T-helper 2 cell treated with Interferon-gamma antibody and Interleukin-4, amounts not matched to agents 100 ng/mL and 5 ng/mL, for 36 hours (primary cell): ENCODE results near the gene CFAP90. TPM values are rescaled to one million over a fixed set of nuclear protein-coding genes. Genes with fewer than 3 reads are reported as not detected.

Source experiments
- intact Hi-C: fragments of 100-400 bp; cut with micrococcal nuclease; formaldehyde crosslinking; loops from one replicate; pipeline ENCODE4 v1.15.1; 2023
- total RNA-seq: library from RNA; stranded (reverse); gene quantifications from 2 replicates; pipeline ENCODE4 v1.2.3, GENCODE V29; 2022

Gene CFAP90
- total RNA-seq, 1 donor from 2014 or later, result not detected

- intact Hi-C loops, result loop anchor here (1.0 to 5.0 kb wide), 3 partner anchors 11 to 1257 kb away; partner anchors contain the start of gene TENT4A
Measured at GRCh38 chr5:7868773-7869473, 18.0 kb upstream of the CFAP90 start, which contains the start of the genes FASTKD3 and MTRR. TSS of gene FASTKD3 (minus strand) at chr5:7869031. CDS start at chr5:7868083, 948 bp downstream. TSS of gene MTRR (plus strand) at chr5:7869148. CDS start at chr5:7870795, 1,647 bp downstream.

- intact Hi-C loops, result loop anchor here (2.0 to 5.0 kb wide), 2 partner anchors 1156 to 1256 kb away; partner anchors contain the start of gene TENT4A
Measured at GRCh38 chr5:7868427-7868772, 17.5 kb upstream of the CFAP90 start.

DNA sequence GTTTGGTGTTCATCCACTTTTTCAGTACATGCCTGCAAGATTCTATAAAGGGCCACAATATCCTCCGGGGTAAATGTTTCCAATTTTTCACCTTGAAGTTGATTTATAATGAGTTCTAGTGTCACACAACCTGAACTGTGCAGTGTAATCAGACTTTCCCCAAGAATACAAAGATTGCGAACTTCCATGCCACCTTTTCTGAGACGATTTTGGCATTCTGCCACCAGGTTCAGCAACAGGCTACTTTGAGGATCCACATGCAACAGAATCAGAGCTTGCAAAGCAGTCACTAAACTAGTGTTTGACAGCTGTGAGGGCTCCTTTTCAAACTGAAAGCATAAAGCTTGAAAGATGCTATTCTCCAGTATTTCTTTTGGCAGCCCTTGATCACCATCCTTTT lies 16.3 kb upstream of the CFAP90 start:
- intact Hi-C loops, result loop anchor here (5.0 kb wide), 1 partner anchor 1255 kb away; no protein-coding TSS in a partner anchor

- intact Hi-C loops, result loop anchor here (5.0 kb wide), 1 partner anchor 1254 kb away; no protein-coding TSS in a partner anchor
Measured at GRCh38 chr5:7866196-7866595, 15.3 kb upstream of the CFAP90 start.

- intact Hi-C loops, result loop anchor here (1.0 to 10.0 kb wide), 9 partner anchors 11 to 1483 kb away; partner anchors contain the start of genes FASTKD3, MED10, MTRR and NSUN2
Measured at GRCh38 chr5:7857926-7858632, 7.1 kb upstream of the CFAP90 start.

GRCh38 chr5:7857361-7857760 lies 6.4 kb upstream of the CFAP90 start:
- intact Hi-C loops, result loop anchor here (1.0 to 10.0 kb wide), 8 partner anchors 35 to 1483 kb away; partner anchors contain the start of genes MED10, NSUN2 and SRD5A1

- intact Hi-C loops, result loop anchor here (1.0 to 10.0 kb wide), 8 partner anchors 35 to 1482 kb away; partner anchors contain the start of genes MED10, NSUN2 and SRD5A1
Measured at GRCh38 chr5:7856855-7857254, 5.9 kb upstream of the CFAP90 start.

DNA sequence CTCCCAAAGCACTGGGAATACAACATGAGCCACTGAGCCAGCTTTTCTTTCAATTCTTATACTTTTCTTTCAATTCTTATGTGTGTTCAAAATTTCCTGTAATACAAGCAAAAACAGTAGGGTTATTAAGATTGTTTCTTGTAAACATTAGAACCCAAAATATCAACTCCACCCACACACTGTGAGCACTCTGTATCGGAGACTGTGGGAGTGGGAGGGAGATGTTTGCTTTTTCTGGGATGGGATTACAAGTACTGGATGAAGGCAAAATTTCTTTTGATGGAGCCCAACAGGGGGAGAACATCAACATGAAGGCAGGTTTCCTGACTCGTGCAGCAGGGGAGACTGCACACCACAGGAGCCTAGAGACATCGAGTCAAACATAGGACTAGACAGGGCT lies 4.7 kb upstream of the CFAP90 start:
- intact Hi-C loops, result loop anchor here (5.0 to 10.0 kb wide), 7 partner anchors 37 to 1481 kb away; partner anchors contain the start of genes MED10, NSUN2 and SRD5A1

- intact Hi-C loops, result loop anchor here (10.0 kb wide), 3 partner anchors 1088 to 1478 kb away; partner anchors contain the start of gene MED10
Measured at GRCh38 chr5:7852988-7853387, 2.1 kb upstream of the CFAP90 start.

- intact Hi-C loops, result loop anchor here (10.0 kb wide), 3 partner anchors 1088 to 1478 kb away; partner anchors contain the start of gene MED10
Measured at GRCh38 chr5:7852542-7852941, 1.6 kb upstream of the CFAP90 start.

- intact Hi-C loops, result loop anchor here (10.0 kb wide), 3 partner anchors 1087 to 1477 kb away; partner anchors contain the start of gene MED10
Measured at GRCh38 chr5:7851617-7852289, 820 bp upstream of the CFAP90 start.

GRCh38 chr5:7851240-7851592 lies 283 bp upstream of the CFAP90 start:
- intact Hi-C loops, result loop anchor here (10.0 kb wide), 3 partner anchors 1086 to 1476 kb away; partner anchors contain the start of gene MED10

DNA sequence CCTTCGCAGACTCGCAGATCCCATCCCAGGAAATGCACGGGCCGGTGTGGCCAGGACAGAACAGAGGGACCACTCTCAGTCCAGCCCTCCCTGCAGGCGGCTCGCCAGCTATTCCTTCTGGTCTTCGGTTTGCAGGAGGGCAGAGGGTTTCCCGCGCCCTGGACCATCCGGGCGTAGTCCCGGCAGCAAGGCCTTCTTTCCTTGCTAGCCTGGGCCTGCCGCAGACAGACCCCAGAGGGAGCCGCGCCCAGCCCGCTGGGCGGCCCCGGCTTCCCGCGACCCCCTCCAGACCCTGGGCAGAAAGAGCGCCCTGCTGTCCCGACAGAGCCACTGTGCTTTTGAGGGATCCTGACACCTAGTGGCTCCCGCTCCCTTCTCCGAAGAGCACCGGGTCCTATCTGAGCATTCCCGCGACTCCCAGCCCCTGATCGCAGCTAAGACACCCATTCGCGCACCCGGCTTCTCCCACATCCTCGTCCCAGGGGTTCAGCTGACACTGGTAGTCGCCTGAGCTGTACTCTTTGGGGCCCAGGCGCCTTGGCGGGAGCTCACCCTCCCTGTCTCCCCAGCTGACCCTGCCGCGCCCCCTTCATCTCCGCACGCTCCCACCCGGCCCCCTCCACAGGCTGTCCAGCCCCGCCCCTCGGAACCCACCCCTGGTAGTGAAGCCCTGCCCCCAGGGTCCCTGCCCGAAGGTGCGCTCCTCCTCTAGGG lies 1.1 kb downstream of the CFAP90 start:
- intact Hi-C loops, result loop anchor here (10.0 kb wide), 3 partner anchors 1085 to 1475 kb away; partner anchors contain the start of gene MED10

GRCh38 chr5:7848296-7848695 lies 2.6 kb downstream of the CFAP90 start:
- intact Hi-C loops, result no loop called here

GRCh38 chr5:7846327-7846726 lies 4.6 kb downstream of the CFAP90 start:
- intact Hi-C loops, result no loop called here

- intact Hi-C loops, result no loop called here
Measured at GRCh38 chr5:7845557-7845956, 5.4 kb downstream of the CFAP90 start.

GRCh38 chr5:7844901-7845300 lies 6.0 kb downstream of the CFAP90 start:
- intact Hi-C loops, result no loop called here

DNA sequence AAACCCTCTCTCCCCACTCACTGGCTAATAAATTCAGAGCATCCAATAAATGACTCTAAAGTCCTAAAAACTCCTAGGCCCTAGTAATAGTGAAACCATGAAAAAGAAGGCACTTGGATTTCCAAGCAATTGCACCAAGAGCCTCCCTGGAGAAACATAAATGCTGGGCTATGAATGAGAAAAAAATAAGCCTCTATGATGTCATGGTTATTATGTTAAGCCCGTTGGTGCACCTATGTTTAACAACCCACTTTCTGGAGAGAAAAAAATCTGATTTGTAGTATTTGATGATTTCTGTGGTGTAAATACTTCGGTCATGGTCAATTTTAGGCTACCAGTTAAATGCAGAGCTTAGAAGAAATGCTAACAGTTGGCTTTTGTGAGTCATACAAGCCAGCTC lies 8.4 kb downstream of the CFAP90 start:
- intact Hi-C loops, result no loop called here

GRCh38 chr5:7837403-7837802 lies 13.5 kb downstream of the CFAP90 start:
- intact Hi-C loops, result no loop called here

DNA sequence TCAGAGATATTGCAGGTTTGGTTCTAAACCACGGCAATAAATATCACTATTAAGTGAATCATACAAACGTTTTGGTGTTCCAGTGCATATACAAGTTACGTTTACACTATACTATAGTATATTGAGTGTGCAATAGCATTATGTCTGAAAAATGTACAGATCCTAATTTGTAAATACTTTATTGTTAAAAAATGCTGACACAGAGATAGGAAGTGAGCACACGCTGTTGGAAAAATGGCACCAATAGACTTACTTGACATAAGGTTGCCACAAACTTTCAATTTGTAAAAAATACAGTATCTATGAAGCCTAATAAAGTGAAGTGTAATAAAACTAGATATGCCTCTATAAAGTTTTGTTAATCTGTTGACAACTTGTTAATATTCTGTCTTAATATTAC lies 16.0 kb downstream of the CFAP90 start:
- intact Hi-C loops, result no loop called here
